Epithelial cell of esophagus (primary cell): ENCODE results near the gene KRTAP5-7.

Source experiments
- DNase-seq: peaks from one replicate; pipeline ENCODE4 v3.0.0; 2010; ENCODE audit warnings: low read depth
- H3K4me3 ChIP-seq: 2 replicates; pipeline ENCODE4 v1.5.1; 2011; ENCODE audit warnings: mild to moderate bottlenecking, low read length, control low read depth
- CTCF ChIP-seq: IDR thresholded peaks from 2 replicates; pipeline ENCODE4 v1.5.1; 2011; ENCODE audit warnings: low read depth, mild to moderate bottlenecking, low read length, control low read depth, inconsistent platforms; ENCODE audit not compliant: insufficient read depth; ENCODE audit errors: missing control alignments

Gene KRTAP5-7

GRCh38 chr11:71496421-71496820 is 30.6 kb upstream of the KRTAP5-7 start:
- TF ChIP-seq CTCF = no peak
- no peak for DNase-seq
- no peak overlapping the region for H3K4me3 ChIP-seq

- TF ChIP-seq CTCF = no peak
- no peak overlapping the region for H3K4me3 ChIP-seq
- no peak for DNase-seq
Observed at GRCh38 chr11:71498091-71498490, 29.0 kb upstream of the KRTAP5-7 start.

- DNase-seq = no peak
- TF ChIP-seq CTCF = no peak
- H3K4me3 ChIP-seq = no peak overlapping the region
Observed at GRCh38 chr11:71499125-71499524, 27.9 kb upstream of the KRTAP5-7 start.

- TF ChIP-seq CTCF = no peak
- DNase-seq = no peak
Observed at GRCh38 chr11:71499546-71499945, 27.5 kb upstream of the KRTAP5-7 start.

GRCh38 chr11:71500601-71501021 is 26.5 kb upstream of the KRTAP5-7 start:
- no peak for DNase-seq
- H3K4me3 ChIP-seq = no peak overlapping the region
- no peak for TF ChIP-seq CTCF

More at GRCh38 chr11:71499546-71499945, 27.5 kb upstream of the KRTAP5-7 start:
- no peak overlapping the region for H3K4me3 ChIP-seq

GRCh38 chr11:71501071-71501985 is 25.7 kb upstream of the KRTAP5-7 start:
- H3K4me3 ChIP-seq = no peak overlapping the region
- no peak for TF ChIP-seq CTCF
- no peak for DNase-seq

- TF ChIP-seq CTCF = no peak
- H3K4me3 ChIP-seq = no peak overlapping the region
- DNase-seq = no peak
Observed at GRCh38 chr11:71502026-71502425, 25.0 kb upstream of the KRTAP5-7 start.
